Epidermal melanocyte (primary cell): ENCODE results near the gene LCAT.
A peak's percentile ranks its signal among the peaks of the same experiment; 100 is the strongest.

Experiments
- DNase-seq: peaks from one replicate; pipeline ENCODE4 v3.0.0; 2011; ENCODE audit warnings: low spot score; ENCODE audit not compliant: insufficient read length

Gene LCAT

DNA sequence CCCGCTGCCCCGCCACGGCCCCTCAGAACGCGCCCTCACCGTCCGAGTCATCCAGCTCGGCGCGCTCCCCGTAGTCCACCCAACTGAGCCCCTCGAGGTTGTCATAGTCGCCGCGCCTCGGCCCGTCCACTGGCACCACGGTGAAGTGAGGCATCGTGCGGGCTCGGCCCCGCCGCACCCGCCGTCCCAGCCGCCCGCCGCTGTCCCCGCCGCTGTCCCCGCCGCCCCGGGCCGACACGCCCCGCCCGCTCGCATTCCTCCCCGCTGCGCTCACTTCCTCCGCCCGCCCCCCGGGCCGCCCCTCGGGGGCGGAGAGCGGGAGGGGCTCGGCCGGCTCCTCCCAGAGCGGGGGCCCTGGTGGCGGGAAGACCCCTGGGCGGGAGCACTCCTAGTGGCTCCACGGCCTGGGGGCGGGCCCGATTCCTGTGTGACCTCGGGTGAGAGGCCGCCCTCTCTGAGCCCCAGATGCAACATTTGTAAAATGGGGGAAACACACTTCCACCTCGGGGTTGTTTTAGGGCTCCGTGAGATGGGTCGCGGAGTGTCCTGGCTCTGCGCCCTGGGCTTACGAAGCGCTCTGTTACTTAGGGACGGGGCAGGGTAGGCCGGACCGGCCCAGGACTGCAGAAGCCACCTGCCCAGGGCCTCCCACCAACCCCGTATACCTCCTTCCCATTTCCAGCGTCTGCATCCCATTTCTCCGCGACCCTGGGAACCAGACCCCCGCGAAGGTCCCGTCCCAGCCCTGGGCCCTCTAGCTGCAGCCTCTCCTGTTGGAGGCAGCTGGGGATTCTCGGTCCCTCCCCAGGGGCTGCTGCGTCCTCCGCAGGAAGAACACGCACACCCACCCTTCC lies 24.7 kb upstream of the LCAT start, which contains the start of gene SLC12A4:
SLC12A4 (minus strand) TSS at position 238 of the 854 bp plus-strand sequence; CDS start at position 154, 84 bp downstream.
- DNase-seq, result peak; percentile 96

GRCh38 chr16:67967958-67968399 lies 24.1 kb upstream of the LCAT start:
- no peak for DNase-seq

- no peak for DNase-seq
Observed at GRCh38 chr16:67967183-67967957, 23.4 kb upstream of the LCAT start.

DNA sequence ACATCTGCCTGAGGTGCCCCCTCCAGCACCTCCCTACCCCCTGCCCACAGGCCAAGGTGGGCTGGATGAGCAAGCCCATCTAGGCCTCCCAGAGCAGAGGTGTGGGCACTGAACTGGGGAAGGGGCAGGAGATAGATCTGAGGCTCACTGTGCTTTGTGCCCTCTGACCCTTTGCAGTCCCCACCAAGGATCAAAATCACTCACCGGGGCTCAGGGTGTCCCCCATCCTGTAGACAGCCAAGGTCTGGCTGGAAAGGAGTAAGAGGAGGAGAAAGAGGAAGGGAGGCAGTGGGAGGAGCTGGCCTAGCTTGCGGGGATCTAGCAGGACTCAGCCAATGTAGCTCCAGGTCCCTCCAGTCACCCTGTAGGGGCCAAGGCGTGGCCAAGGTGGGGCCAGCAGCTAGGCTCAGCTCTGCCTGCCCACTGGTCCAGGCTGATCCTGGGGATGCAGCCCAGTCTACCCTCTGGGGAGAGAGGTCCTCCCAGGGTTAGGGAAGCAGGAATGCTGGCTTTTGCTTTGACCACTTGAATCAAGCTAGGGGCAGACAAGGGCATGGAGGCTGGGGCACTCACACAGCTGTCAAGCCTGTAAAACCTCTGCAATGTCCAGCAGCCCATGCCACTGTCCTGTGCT lies 22.7 kb upstream of the LCAT start:
- no peak for DNase-seq

GRCh38 chr16:67965668-67966548 lies 22.0 kb upstream of the LCAT start:
- DNase-seq, result no peak

DNA sequence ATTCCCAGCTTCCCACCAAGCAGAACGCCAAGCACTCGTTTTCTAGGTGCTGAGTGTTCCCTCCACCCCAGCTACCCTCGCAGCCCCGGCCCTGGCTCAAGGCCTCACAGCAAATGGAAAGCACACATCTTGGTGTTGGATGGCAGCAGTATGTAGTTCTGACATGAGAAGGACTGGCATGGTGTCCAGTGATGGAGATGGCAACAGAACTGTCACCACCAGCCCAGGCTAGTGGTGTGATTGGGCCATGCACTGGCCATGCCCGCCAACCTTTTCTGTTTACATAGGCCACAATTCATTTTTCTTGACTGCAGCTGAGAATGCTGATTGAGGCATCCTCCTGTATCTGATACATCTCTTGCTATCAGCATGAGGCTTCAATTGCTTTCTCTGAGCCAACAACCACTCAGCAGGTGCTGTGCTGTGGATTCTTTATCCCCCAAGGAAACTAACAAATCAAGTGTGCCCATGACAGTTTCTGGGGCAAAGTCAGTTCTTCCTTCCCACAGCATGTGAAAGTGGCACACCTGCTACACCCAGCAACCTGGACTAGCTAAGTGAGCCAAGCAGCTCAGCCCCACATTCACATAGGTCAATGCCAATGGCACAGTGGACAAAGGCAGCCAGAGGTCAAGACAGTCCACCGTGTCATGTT lies 20.7 kb upstream of the LCAT start:
- DNase-seq, result no peak

- no peak for DNase-seq
Observed at GRCh38 chr16:67963662-67964321, 19.9 kb upstream of the LCAT start.

DNA sequence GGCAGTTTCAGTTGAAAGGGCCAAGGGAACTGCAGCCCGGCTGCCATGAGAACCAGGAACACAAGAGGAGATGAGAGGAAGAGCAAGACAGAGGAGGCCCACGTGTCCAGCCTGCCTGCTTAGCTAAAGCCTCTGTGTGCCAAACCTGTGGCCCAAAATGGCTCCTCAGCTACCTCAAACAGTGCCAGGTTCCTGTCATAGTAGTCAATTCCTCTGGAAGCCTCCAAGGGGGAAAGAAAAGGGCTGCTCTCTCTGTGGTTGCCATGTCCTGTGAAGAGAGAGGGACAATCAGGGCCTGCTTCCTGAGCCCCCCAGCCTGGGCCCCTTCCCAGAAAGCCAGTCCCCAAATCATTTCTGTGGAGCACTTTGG lies 19.4 kb upstream of the LCAT start:
- DNase-seq, result no peak

DNA sequence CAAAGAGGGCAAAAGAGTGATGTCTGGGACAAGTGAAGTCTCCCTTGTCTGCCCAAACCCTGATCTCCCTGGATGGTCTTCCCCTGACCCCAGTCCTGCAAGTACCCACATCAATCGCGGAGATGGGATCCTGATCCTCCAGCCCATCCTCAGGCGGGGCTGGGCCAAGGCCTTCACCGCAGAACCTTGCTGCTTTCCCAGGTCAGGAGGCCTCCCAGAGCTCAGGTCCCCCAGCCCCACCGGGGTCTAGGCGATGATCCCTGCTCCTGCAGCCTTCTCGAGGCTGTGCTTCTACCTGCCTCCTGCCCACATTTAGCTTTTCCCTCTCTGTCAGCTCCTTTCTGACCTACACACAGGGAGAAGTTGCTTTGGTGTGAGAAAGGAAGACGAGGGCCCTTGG lies 18.2 kb upstream of the LCAT start:
- no peak for DNase-seq

DNA sequence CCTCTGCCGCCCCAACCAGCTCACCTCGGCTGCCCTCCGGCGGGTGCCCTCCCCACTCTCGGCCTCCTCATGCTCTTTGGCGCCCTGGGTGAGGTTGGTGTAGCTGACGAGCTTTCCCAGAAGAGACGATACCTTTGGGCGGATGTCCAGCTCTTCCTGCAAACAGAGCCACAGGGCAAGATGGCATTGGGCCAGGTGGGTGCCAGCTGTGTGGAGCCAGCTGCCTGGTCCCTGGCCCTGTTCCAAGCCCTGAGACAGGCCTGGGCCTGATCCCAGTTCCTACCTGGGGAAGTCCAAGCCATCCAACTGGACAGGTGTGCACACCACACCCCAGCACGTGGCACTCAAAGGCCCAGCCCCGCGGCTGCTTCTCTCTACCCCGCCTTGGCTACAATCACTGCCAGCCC lies 17.6 kb upstream of the LCAT start:
- DNase-seq, result no peak

DNA sequence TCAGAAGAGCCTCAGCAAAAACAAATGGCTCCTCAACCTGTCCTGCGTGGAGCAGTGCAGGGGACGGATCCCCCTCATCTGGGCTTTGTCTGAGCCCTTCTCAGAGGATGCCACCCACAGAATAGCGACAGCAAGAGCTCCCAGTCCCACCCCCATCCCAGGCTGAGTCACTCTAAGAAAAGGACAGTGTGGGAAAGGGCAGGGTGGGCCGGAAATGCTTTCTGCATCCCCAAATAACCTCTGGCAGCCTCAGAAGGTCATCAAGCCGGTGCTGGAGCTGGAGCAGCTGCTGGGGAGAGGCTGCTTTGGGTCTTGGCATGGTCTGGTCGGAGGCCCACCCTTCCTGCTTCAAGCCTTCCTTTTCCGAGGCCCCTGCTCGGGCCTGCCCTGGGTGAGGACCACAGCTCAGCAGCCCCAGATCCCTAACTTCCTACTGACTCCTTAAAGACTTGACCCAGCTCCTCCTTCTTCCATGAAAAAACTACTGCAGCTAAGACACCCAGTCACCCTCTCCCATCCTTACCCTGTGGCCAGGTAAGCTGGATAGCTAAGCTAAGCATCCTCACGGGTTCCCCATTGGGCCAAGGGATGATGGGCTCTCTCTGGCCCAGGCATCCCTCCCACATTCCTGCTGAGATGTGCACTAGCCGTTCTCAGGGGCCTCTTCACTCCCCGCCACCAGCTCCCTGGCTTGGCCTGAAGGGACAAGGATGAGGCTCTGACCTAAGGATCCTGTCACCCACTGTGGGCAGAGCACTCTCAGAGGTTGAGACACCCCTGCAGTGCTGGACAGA lies 15.8 kb upstream of the LCAT start:
- DNase-seq, result no peak

DNA sequence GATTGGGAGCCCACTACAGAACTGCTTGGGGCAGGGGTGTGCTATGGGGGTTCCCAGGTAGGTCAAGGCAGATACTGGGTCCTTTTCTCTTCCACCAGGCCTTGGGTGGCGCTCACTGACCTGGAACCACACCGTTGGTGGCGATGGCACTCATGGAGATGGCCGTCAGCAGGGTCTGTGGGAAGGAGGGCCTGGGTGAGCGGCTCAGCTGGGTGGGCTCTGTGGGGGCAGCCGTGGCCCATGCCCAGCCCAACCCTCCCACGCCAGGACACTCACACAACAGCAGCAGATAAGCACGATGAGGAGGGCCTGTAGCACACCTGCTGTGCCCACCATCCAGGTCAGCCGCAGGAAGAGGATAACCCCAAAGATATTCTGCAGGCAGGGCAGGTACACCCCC lies 13.7 kb upstream of the LCAT start:
- DNase-seq, result no peak

GRCh38 chr16:67954421-67955196 lies 10.7 kb upstream of the LCAT start:
- DNase-seq, result no peak

DNA sequence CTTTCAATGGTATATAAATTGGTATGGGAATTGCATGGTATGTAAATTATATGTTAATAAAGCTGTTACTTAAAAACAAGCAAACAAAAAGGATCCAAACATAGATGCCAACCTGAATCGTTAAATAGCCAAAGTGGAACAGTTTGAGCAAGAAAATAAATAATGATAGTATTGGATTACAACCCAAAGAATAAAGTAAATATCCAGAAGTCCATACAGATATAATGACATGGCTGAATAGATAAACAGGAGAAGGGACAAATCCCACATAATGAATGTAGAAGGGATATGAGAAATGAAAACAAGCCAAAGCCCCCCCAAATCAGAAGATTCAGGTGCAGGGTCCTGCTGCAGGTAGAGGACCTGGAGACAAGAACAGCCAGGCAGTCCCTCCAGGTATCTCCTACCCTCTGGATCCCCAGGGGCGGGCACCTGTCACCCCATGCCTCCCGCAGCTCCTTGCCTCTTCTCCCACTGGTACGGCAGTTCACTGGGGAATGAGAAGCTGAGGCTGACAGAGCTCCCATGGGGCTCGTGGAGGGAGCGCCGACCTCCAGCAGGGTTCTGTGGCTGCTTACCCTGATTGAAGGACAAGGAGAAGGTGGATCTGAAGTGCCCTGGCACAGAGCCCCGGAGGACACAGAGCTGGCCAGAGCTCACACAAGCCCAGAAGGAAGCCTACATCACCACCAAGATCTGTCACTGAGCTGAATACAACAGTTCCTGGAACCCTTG lies 9.9 kb upstream of the LCAT start:
- no peak for DNase-seq

DNA sequence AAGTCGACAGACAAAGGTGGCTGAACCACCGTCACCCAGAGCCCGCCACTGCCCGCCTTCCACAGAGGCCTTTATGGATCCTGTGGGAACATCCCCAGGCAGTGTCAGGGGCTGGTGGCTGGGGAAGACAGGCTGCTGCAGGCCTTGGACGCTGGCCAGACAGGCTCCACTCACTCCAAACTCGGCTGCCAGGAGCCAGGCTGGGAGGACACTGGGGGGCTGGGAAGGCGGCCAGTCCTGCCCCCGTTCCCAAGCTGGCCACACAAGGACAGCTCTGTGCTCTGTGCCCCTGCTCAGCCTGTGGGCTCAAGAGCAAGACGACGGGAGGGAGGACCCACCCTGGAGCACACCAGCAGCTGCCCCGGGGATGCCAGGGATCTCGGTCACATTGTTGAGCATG lies 7.6 kb upstream of the LCAT start:
- DNase-seq, result no peak

DNA sequence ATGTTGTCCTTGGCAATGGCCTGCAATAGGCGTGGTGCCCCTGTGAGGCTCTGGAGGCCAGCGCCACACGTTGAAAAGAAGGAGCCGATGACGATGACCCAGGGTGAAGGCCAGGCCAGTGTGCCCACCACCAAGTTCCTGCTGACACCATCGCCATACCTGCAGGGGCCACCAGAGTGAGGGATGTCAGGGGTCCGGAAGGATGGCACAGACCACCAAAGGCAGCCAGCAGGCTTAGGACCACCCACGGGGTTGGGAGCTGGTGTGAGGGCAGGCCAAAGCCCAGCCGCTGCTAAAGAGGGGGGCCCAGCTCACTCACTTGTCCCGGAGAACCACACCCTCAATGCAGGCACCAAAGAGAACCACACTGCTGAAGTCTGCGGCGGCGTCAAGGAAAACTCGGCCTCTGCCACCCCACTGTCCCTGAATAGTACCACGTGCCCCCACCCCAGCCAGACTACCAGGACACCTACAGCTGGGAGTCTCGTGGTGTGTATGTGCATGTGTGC lies 6.5 kb upstream of the LCAT start:
- DNase-seq, result no peak

DNA sequence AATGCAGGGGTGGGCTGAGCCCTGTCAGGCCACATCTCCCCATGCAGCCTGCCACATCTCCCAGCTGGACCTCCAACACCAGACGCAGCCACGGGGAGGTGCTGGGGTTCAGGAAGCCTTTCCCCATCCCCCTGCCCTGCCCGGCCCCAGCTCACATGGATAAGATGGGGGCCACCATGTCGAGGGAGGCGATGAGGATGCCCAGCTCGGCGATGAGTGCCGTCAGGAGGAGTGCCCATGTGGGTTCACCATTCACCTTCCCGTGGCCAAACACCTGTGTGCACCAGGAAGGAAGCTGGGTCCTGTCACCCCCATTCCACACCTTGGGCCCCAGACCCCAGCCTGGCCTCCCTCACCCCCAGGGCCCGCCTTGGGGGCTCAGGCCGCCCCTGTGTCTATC lies 5.7 kb upstream of the LCAT start:
- DNase-seq, result no peak

GRCh38 chr16:67948015-67948414 lies 4.1 kb upstream of the LCAT start:
- no peak for DNase-seq
